HL-60 (cell line): Measurements from ENCODE around the gene CCDC97.

Source experiments
- DNase-seq, 2 experiments: peaks; one replicate each; pipeline ENCODE4 v3.0.0-alpha.2; 2010 to 2020; ENCODE audit warnings: low read depth in 1 of 2, low spot score in 1 of 2
- H3K27ac ChIP-seq: fragments of 250-450 bp; sonication (Bioruptor Pico); replicated peaks from 2 replicates; pipeline ENCODE4 v1.5.1; 2020; ENCODE audit warnings: mild to moderate bottlenecking, moderate library complexity
- H3K27me3 ChIP-seq: fragments of 250-450 bp; sonication (Bioruptor Pico); 2 replicates; pipeline ENCODE4 v1.5.1; 2021; ENCODE audit warnings: mild to moderate bottlenecking, moderate library complexity; ENCODE audit not compliant: insufficient read depth, poor library complexity, severe bottlenecking
- H3K4me3 ChIP-seq: replicated peaks from 2 replicates; pipeline ENCODE4 v1.5.1; 2011; ENCODE audit warnings: mild to moderate bottlenecking, control low read depth, low read length; ENCODE audit not compliant: insufficient read depth
- CTCF ChIP-seq: IDR thresholded peaks from one replicate; pipeline ENCODE4 v1.5.1; 2011; ENCODE audit warnings: low read length, control low read depth, inconsistent platforms; ENCODE audit not compliant: insufficient read depth
- GABPA ChIP-seq: IDR thresholded peaks from 2 replicates; pipeline ENCODE4 v1.6.1; 2012; ENCODE audit warnings: low read depth
- POLR2AphosphoS5 ChIP-seq: IDR thresholded peaks from 2 replicates; pipeline ENCODE4 v1.6.1; 2012; ENCODE audit warnings: low read depth
- REST ChIP-seq: IDR thresholded peaks from 2 replicates; pipeline ENCODE4 v1.6.1; 2012; ENCODE audit warnings: low read depth; ENCODE audit not compliant: insufficient replicate concordance
- SPI1 ChIP-seq: IDR thresholded peaks from 2 replicates; pipeline ENCODE4 v1.6.1; 2012; ENCODE audit warnings: low read depth, mild to moderate bottlenecking, borderline replicate concordance

Gene CCDC97

GRCh38 chr19:41330481-41330880 is 20.5 kb downstream of the CCDC97 start:
- Histone ChIP-seq H3K27ac (no peak overlapping the region), H3K27me3 (no peaks in the 10 kb centered on the region), H3K4me3 (no peak overlapping the region)
- DNase-seq: no peak
- TF ChIP-seq GABPA (no peak), REST (no peak), POLR2AphosphoS5 (no peak), SPI1 (no peak), CTCF (no peak)

GRCh38 chr19:41330946-41331678 is 21.1 kb downstream of the CCDC97 start:
- DNase-seq: no peak
- Histone ChIP-seq H3K27ac (no peak overlapping the region), H3K4me3 (no peak overlapping the region), H3K27me3 (no peaks in the 10 kb centered on the region)
- TF ChIP-seq POLR2AphosphoS5: no peak
- no peak for TF ChIP-seq SPI1
- no peak for TF ChIP-seq REST
- no peak for TF ChIP-seq CTCF
- TF ChIP-seq GABPA: no peak

- H3K27me3 ChIP-seq: no peaks in the 10 kb centered on the region
- TF ChIP-seq SPI1 (no peak), GABPA (no peak), POLR2AphosphoS5 (no peak), CTCF (no peak), REST (no peak)
- no peak overlapping the region for H3K27ac ChIP-seq
- no peak overlapping the region for H3K4me3 ChIP-seq
- DNase-seq: no peak
These were observed 22.0 kb downstream of the CCDC97 start for GRCh38 chr19:41332000-41332399.
